CD4-positive, alpha-beta T cell treated with Interleukin-10 for 1 hour (primary cell): ENCODE data around the gene LAMA1.

Experiments used
- DNase-seq: peaks from one replicate; pipeline ENCODE4 v3.0.0-alpha.2; 2020

LAMA1 gene

DNA sequence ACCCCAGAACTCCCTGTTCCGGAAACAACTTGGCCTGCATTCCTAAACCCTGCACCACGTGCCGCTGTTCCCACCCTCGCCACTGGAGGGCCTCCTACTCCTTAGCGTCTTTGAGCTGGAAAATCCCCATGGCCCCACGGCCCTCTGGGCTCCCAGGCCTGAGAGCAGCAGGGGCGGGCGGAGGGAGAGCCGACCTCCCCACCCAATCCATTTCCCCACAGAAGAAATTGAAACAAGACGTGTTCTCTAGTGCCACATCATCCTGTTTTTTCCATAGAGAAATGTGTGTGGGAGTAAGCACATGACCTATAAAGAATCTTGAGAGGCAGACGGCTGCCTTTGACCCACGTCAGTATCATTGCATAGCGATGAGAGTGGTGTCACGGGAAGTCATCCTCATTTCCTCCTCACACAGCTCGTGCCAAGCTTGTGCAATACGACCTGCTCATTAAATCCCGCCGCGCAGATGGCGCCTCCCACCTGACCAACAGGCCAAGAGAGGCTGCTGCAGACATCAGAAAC is 79.2 kb downstream of the LAMA1 start:
- no peak for DNase-seq

DNA sequence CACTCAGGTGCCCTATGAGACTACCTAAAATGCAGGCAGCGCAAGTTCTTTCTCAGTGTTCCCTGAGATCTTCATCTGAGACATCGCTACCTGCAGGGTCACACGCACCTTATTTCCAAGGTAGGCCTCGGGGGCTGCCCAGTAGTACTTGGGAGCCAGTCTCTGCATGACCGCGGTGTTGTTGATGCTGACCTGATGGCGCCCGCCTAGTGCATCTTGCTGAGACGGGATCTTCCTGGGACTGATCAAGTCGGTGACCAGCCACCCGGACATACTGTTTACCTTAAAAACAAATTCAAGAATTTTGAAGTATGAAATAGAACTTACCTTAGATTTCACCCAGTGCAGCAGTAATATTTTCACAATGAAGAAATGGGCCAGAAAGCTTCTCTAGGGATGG is 80.1 kb downstream of the LAMA1 start:
- DNase-seq = no peak

DNA sequence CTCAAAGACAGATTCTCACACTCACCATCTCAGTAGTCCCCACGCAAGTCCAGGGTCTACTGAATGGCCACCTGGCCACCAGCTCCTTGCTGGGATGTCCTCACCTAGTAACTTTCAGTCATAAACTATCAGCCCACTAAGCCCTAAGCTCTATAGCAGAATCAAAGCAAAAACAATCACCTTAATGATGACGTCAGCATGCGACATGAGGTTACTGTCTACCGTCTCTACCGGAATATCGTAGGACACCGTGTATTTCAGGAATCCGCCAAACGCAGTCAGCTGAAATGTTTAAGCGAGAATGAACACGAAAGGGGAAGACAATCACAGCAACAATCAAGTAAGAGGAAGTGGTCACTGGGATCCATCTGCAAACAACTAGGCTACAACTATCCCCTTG is 81.8 kb downstream of the LAMA1 start:
- no peak for DNase-seq

DNA sequence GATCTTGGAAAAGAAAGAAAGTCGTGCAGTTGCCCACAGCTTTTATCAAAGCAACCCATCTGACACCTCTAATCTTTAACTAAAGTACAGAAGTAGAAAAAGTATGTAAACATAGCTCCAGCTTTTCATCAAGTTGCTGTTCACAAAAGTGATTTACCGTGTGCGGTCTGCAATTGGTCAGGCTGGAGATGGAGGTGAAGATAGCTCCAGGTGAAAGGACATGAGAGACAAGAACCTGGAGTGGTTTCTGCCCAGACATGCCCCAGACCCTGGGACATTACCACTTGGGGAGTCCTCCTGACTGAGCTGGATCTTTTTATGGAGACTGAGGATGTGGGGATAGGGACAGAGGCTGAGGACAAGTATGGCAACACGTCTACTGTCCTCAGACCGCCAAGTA is 82.7 kb downstream of the LAMA1 start:
- no peak for DNase-seq

DNA sequence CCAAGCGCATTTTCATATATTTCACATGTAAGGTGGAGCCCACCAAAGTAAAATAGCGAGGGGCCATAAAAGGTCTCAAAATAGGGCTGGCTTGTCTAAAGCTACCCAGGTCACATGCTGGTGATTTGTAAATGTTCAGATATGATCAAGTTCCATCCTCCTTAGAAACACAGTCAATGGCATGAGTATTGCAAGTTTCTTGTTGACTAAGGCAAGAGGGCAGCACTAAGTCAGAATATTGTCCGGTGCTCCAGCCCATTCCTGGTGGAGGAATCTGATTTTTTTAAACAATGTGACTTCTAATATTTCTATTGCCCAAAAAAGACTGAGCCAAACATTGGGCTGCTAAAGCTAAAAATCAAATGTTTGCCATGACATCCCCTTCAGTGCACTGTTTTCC is 85.1 kb downstream of the LAMA1 start:
- no peak for DNase-seq

DNA sequence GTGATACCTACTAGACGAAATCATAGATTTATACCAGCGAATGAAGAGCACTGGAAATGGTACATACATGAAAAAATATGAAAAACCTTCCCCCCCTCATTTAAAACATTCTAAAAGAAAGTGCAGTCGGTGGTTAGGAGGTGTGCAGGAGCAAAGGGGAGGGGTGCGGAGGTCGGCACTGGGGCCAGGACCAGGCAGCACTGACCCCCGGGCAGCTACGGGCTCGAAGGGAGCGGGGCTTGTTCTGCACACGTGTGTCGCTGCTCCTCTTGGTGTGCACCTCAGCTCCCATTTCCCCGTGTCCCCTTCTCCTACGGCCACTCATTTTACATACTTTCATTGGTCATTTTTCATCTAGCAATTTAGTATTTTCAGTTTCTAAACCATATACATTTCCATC is 89.0 kb downstream of the LAMA1 start:
- no peak for DNase-seq

DNA sequence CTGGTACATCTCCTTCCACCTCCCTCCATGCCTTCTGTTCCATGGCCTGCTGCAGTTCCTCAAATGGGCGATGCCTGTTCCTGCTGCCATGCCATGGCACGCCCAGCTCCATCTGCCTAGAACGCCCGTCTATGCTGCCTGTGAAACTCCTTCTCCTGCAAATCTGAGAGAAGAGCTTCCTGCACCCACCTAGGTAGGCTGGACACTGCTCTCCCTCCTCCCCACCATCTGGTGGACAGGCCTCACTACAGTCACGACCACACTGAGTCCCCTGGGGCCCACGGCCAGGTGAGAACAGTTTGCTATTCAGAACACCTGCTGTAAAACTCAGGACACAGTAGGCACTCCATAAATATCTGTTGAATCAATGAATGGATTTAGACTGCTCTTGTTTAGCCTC is 92.4 kb downstream of the LAMA1 start:
- DNase-seq = no peak

DNA sequence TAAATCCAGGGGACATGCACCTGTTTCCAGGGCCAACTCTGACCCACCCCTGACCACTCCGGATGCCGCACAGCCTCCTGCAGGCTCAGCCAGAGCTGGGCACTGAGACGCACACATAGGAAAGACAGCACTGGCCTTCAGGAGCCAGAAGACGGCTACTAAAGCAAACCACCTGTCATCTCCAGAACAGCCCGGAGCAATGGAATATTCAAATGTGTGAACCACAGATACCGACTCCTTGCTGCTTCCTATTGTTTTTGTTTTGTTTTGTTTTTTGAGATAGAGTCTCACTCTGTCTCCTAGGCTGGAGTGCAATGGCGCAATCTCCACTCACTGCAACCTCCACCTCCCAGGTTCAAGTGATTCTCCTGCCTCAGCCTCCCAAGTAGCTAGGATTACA is 94.0 kb downstream of the LAMA1 start:
- no peak for DNase-seq

DNA sequence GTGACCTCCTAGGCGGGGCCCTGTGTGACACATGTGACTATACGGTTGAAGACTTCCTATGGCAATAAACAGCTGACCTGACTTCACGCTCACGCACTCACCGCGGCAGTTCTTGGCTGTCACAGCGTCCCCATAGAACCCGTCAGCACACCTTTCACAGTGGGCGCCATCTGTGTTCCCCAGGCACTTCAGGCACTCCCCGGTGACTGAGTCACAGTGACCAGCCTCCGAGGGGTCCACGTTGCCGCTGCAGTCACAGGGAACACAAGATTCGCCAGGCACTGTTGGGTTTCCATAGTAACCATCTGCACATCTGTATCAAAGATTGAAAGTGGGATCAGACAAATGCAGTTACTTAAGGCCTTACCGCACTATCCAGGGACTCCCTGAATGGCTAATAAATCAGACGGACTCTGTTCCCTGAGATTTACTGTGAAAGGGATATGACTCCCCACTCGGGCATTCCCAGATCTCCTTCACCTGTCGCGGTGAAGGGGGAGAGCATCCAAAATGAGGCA is 94.5 kb downstream of the LAMA1 start:
- DNase-seq = no peak

DNA sequence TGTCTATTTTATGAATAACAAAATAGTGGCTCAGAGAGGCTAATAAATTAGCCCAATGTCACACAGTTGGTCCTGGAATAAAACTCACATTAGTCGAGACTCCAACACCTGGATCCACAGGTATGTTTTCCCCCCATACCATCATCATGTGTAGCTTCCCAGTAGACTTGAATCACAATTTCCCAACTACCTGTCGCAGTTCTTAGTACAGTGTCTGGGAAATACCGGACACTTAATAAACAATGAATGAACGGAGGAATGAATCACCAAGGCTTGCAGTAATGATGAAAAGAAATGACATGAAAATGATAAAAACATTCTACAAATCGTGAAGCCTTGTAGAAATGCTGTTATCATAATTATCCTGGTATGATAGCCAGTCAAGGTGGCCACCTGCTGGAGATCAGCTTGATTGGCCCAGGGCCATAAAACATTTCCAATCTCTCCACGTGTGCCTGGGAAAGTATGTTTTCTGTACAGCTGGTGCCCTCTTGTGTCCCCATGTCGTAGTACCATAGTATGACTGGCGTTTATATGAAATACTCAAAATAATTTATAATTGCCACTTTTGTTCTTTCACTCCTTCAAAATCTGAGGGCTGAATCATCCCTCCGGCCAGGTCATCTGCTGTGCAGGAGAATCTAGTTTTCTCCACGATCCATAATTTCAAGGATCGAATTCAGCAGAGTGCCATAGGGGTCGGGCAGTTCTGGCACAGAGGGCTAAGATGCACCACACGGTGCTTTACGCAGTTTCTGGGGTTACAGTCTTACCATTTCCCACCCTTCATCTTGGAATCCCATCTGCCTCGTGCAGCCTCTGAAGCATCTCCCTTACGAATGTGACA is 95.4 kb downstream of the LAMA1 start:
- DNase-seq = no peak

DNA sequence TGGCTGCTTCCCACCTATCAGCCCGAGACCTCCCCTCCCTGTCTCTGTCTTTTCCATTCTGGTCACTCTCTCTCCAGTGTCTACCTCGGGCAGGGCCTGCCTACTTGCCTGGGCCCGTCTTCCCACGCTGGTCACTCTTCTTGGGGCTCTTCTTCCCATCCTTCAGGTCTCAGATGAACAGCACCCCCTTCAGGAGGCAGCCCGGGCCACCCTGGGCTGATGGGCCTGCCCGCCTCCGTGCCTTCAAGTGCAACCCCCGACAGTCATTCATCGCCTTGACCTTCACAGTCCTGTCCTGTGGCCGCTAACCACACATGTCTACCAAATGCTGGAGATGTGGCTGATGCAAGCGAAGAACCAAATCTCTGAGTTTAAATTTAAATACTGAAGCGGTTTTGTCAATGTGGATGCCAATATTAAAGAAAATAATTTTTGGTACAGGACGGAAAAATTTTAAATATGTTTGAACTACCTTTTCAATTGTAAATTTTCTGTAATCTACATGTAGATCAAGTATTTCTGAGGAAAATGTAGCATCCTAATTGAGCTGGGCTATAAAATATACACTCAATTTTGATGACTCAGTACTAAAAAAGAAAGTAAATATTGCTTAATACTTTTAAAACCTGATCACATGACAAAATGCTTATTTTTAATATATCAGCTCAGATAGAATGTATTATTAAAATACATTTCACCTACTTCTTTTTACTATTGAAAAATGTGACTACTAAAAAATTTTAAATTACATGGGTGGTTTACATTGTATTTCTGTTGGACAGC is 96.4 kb downstream of the LAMA1 start:
- no peak for DNase-seq

DNA sequence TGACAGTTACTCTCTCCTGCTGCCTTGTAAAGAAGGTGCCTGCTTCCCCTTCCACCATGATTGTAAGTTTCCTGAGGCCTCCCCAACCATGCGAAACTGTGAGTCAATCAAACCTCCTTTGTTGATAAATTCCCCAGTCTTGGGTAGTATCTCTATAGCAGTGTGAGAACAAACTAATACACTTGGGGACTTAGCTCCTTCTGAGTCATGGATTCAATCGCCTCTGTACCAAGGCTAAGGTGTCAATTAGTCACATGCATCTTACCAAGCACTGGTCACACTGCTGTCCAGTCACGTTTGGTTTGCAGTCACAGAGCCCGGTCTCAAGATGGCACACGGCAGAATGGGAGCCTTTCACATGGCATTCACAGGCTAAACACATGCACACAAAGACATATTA is 100.6 kb downstream of the LAMA1 start:
- no peak for DNase-seq

DNA sequence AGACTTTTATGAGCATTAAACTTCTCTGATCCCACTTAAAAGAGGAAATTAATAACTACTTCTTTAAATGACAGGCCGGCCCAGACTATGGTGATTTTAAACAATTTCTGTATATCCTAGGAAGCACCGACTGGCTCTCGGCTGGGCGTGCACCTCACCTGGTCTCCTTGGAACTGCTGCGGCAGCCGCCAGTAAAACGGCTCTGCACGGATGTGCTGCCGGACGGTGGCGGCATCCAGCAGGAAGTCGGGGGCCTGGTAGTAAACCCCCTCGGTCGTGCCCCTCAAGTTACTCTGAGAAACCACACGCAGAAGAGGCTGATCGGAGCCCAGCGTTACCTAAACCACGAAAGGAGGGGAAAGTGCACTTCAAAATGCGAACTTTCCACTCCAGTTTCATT is 106.5 kb downstream of the LAMA1 start:
- DNase-seq = no peak

DNA sequence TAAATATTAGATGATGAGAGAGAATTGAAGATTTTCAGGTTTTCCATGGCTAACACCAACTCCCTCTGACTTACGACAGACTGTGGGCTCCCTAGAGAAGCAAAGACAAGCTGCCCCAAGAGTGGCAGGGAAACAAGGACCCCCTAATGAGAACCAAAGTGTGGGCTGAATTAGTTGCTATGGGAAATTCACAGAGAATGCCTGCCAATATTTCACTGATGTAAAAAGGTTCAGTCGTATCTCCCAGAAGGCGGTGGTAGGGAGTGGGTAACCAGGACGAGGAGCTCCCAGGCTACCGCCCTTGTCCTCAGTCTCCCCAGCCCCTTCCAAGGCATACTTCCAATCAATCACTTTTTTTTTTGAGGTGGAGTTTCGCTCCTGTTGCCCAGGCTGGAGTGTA is 113.6 kb downstream of the LAMA1 start:
- DNase-seq = no peak

DNA sequence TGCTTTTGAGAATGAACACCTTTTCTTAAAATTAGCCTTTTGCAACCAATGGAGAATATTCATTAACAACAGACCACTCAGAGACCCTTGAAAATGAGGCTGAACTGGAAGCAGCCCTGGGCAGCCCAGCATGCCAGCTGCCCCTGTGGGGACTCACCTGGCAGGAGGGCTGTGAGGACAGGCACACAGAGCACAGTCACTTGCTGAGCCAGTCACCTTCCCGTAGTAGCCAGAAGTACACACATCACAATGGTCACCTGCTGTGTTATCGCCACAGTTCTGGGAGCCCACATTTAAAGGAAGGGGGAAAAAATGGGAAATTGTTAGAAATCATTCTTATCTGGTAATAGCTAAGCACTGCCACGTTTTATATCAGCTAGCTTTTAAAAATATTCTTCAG is 115.5 kb downstream of the LAMA1 start:
- no peak for DNase-seq

DNA sequence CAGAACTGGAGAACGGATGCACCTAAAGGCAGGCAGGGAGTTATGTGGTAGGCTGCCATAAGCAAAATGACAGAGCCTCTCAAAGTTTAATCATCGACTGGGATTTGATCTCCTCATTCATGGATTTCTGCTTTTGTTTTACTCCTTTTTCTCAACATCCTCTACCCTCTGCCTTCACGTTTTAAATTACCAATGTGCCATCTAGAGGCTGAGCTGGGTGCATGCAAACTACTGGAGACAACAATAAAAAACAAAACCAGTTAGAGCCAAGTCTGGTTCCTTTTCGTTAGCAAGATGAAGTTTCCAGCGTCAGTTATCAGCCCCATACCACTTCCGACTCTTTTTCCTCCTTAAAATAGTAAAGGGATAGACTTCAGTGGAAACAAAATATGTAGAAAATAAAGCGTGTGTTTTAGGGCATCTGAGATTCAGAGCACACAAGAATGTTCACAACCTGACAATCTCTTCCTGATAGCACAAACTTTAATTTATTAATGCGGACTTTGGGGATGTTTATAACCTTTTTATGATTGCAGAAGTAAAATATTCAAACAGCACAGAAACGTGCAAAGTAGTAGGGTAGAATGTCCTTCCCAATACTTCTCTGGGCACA is 117.0 kb downstream of the LAMA1 start:
- DNase-seq = no peak

DNA sequence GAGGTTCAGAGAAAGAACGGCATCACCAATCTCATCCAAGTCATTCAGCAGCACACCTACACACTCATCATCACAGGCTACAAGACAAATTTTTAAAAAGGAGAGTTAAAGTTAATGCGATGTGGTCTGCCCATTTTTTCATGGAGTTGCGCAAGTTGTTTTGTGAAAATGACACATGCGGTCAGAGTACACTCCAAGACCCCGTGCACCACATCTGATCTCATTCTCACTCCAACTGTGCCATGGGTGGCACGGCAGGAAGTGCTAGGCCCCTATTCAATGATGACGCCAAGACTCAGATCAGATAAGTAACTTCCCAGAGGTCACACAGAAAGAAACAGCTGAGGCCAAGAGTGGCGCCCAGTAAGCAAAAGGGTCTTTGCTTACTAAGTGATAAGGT is 119.8 kb downstream of the LAMA1 start:
- no peak for DNase-seq

DNA sequence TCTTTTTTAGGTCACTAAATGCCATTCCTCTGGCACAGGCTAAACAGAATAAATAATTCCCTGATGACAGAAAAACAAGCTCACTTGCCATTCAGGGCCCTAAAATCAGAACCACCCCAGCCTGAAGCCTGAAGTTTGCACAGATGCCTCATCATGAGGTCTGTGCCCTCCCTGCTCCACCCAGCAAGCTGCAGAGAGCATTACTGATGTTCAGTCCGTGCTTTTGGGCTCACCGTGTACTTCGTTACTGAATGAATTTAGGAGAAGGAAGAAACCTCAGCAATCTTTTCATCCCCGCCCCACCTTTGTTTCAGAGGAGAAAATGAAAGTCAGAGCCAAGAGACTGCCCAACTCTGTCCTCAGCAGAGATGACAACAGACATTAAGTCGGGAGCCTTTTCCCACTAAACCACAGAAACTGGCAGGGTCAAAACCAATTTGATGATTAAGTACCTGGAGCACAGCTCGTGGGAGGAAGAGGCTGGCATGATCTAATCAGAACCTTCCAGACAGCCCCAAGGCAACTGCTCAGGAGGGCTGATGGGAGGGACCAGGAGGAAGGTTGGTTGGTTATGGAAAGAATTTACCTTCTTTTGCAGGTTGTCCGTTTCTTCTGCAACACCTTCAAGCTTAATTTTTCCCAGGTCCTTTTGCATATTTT is 122.7 kb downstream of the LAMA1 start:
- DNase-seq = no peak

DNA sequence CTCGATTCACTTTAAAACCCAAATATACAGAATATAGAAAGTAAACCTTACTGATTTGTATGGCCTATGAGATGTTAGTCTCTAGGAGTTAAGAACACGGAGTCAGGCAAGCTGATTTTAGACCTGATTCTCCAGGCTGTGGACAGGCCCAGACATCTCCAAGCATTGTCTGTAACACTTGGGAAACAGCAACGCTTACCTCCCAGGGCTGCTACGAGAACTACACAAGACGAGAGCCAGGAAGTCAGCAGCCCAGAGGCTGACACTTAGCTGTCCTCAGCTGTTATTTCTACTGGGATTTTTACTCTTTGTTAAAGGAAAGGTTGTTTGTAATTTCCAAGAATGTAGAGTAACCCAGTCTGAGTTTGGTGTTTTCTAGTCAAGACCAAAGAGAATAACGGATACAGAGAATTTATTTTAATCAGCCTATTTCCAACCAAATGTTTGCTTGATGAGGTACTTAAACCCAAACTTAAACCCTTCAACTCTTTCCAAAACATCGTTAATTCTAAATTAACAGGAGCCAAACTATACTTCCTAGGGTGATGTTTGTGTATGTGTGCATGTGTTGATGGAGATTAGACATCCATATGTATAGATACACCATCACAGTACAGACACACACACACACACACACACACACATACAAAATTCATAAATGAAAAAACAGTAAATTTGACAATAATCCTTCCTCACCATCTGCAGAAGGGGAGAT is 123.4 kb downstream of the LAMA1 start:
- no peak for DNase-seq

DNA sequence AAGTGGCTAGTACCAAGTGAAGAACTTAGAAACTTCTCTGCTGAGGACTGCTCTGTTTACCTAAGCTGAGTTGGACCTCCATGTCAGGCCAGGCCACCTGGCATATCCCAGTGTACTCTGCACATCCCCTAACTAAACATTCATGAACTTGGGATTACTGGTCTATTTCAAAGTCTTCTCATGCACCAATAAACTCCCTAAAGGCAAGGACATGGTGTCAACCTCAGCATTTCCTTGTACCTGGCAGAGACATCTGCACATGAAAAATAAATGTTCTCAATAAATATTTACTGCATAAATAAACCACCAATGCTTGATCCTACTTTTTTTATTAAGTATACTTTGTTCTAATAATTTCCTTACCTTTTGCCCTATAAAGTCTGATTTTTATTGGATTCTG is 124.8 kb downstream of the LAMA1 start:
- DNase-seq = no peak

DNA sequence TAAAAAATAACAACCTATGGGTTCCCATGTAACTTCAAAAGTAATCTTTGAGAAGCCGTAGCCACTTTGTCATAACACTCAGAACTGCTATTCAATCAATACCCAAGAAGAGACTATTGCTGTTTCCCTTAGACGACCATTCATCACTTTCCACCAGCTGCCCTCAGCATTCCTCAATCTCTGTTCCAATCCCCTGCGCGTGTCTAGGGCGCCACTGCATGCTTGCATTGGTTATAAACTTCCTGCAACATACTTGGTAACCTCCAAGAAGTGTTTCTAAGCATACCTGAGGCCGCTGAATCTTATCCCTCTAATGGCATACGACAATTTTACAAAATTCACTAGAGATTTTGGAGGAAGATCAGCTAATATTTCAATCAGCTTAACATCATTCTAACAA is 134.2 kb downstream of the LAMA1 start:
- no peak for DNase-seq

DNA sequence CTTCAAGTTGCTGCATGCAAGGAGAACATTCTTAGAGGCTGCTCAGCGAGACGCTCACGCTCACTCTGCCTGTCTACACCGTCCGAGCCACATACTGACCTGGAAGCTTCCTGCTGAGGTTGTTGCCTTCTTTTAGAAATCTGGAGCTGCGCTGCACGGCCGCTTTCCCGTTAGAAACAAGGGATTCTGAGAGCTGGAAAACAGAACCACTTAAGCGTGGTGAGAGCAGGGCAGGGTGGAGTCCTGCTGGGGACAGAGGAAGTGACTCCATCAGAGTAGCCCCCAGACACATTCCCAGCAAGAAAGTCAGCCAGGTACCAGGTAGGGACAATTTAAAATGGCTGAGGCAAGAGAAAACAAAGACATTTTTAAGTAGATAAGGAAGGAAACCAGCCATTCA is 135.2 kb downstream of the LAMA1 start:
- DNase-seq = no peak
